AG04450 (cell line): Measurements from ENCODE around the gene SLC12A7. TPM values are rescaled to one million over a fixed set of nuclear protein-coding genes. Genes with fewer than 3 reads are reported as not detected.

ENCODE experiments used
- CTCF ChIA-PET: fragments of 300-600, 350-600 bp; formaldehyde crosslinking; extraction: SDS; loops from one replicate; lab custom pipeline; 2022; ENCODE audit warnings: antibody characterized with exemption, inconsistent platforms; lab: Charles Lee
- POLR2A ChIA-PET: fragments of 350-600 bp; formaldehyde crosslinking; extraction: SDS; loops from one replicate; lab custom pipeline; 2021; ENCODE audit warnings: antibody characterized with exemption, inconsistent platforms; lab: Yijun Ruan, JAX
- DNase-seq: peaks from one replicate; pipeline ENCODE4 v3.0.0-alpha.2; 2011; ENCODE audit warnings: low read depth, low spot score
- H3K27ac ChIP-seq: one replicate; pipeline ENCODE4 v1.5.1; 2012; ENCODE audit warnings: low read depth, low read length, control low read depth
- H3K27me3 ChIP-seq: one replicate; pipeline ENCODE4 v1.6.0; 2012; ENCODE audit warnings: low read length; ENCODE audit not compliant: control insufficient read depth, insufficient read depth
- H3K4me3 ChIP-seq: 2 replicates; pipeline ENCODE4 v1.5.1; 2011; ENCODE audit warnings: mild to moderate bottlenecking, low read depth, low read length, control low read depth
- H3K9me3 ChIP-seq: 2 replicates; pipeline ENCODE4 v1.5.1; 2012; ENCODE audit warnings: low read length; ENCODE audit not compliant: control insufficient read depth, insufficient read depth
- CTCF ChIP-seq: IDR thresholded peaks from 2 replicates; pipeline ENCODE4 v1.5.1; 2011; ENCODE audit warnings: low read depth, low read length, control low read depth, inconsistent platforms
- polyA plus RNA-seq: library from polyadenylated mRNA; depleted of rRNA; stranded (reverse); fragments of >200 nt; gene quantifications from 2 replicates; pipeline ENCODE4 v1.2.3, GENCODE V29; 2011

Gene SLC12A7
- polyA plus RNA-seq, 1 experiment, result 0.56 TPM

DNA sequence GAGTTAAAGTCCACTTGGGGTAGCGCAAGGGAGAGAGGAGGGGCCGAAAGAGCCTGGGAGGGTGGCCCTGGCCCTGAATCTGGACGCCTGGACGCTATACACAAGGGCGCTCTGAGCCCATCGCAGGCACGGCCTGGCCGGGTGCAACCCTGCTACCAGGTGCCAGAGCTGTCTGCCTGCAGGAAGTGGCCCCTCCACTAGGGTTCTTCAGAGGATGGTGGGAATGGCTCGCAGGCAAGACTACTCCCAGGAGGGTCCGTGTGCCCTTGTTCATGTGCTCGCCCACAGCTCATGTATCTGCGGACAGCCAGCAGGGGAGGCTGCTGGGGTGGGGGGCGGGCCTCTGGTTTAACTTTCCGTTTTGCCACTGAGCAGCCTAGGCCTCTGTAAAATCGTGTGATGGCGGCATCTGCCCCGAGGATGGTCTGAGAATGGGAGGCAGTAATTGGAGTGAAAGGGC, 104.6 kb downstream of the SLC12A7 start:
- CTCF ChIA-PET, result interaction anchor here (1.6 kb wide), 1 partner anchor 10 kb away, joined by 4 read pairs; no protein-coding TSS in a partner anchor
- TF ChIP-seq CTCF, result no peak
- peaks cover 8% of the 10 kb centered on the region; the same call in 1 of the 2 replicates for H3K9me3 ChIP-seq
- no peak overlapping the region for H3K4me3 ChIP-seq
- H3K27ac ChIP-seq, result no peak overlapping the region
- POLR2A ChIA-PET, result no interaction called here
- DNase-seq, result no peak
- peaks cover 55% of the 10 kb centered on the region for H3K27me3 ChIP-seq

GRCh38 chr5:1006656-1007071, 105.2 kb downstream of the SLC12A7 start:
- TF ChIP-seq CTCF, result no peak
- CTCF ChIA-PET, result no interaction called here
- Histone ChIP-seq H3K27ac (no peak overlapping the region), H3K9me3 (peaks cover 8% of the 10 kb centered on the region; the same call in 1 of the 2 replicates), H3K27me3 (peaks cover 55% of the 10 kb centered on the region), H3K4me3 (no peak overlapping the region)
- POLR2A ChIA-PET, result no interaction called here
- DNase-seq, result no peak

- CTCF ChIA-PET, result no interaction called here
Measured at GRCh38 chr5:1005904-1006655, 105.8 kb downstream of the SLC12A7 start.

DNA sequence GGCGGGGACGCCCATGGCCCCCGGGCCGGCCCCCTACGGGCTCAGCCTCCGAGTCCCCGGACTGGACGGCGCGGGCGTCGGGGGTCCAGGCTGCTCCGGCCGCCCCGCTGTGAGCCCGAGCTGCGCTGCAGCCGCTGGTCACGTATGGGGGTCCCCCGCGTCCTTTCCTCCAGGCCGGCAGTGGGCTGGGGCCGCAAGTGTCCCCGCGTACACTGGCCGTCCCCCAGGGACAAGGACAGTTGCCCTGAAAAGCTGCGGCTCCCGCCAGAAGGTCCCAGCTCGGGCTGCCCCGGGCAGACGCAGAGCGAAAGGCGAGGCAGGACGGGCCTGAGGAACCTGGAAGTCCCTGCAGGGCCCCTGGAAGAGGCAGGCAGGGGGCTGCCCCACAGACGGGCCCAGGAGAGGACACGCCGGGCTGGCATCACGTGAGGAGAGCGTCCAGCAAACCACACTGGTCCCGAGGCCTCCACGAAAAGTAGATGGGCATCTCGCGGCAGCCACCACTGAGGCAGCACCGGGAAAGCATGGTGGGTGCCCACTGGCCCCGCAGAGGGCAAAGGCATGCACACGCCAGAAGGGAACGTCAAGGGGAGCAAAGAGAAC, 106.5 kb downstream of the SLC12A7 start:
- Histone ChIP-seq H3K4me3 (no peak overlapping the region), H3K27ac (no peak overlapping the region), H3K27me3 (peaks cover 52% of the 10 kb centered on the region), H3K9me3 (peaks cover 8% of the 10 kb centered on the region; the same call in 1 of the 2 replicates)
- ChIA-PET CTCF (no interaction called here), POLR2A (no interaction called here)
- DNase-seq, result no peak
- no peak for TF ChIP-seq CTCF

More at GRCh38 chr5:1005904-1006655, 105.8 kb downstream of the SLC12A7 start:
- peaks cover 55% of the 10 kb centered on the region for H3K27me3 ChIP-seq
- POLR2A ChIA-PET, result no interaction called here
- no peak overlapping the region for H3K4me3 ChIP-seq
- no peak for DNase-seq
- no peak for TF ChIP-seq CTCF
- H3K9me3 ChIP-seq, result peaks cover 8% of the 10 kb centered on the region; the same call in 1 of the 2 replicates
- H3K27ac ChIP-seq, result no peak overlapping the region
